GM12878 (cell line): ENCODE data around the gene SORCS2. TPM values are rescaled to one million over a fixed set of nuclear protein-coding genes. Genes with fewer than 3 reads are reported as not detected.

Experiments used
- ATAC-seq: fragments of 200-7000 bp; cut with Tn5 transposase; 3 replicates; pipeline ENCODE4 v1.9.1; 2020; ENCODE audit warnings: mild to moderate bottlenecking, moderate library complexity
- BruUV-seq: library from RNA; stranded (reverse); fragments of 400-500 nt; replicated peaks from 2 replicates; lab custom pipeline; 2021; lab: Mats Ljungman, UMichigan
- CTCF ChIA-PET: fragments of 300-600 bp; sonication (Branson Sonifier 250); formaldehyde crosslinking; extraction: SDS; loops from one replicate; lab custom pipeline; 2021; ENCODE audit warnings: inconsistent platforms; lab: Yijun Ruan, JAX
- POLR2A ChIA-PET: fragments of 350-600 bp; formaldehyde crosslinking; extraction: SDS; loops from one replicate; lab custom pipeline; 2021; ENCODE audit warnings: inconsistent platforms; lab: Charles Lee
- RAD21 ChIA-PET: fragments of 300-600 bp; sonication (Branson Sonifier 250); formaldehyde crosslinking; loops from one replicate; lab custom pipeline; 2023; ENCODE audit warnings: antibody characterized with exemption; ENCODE audit not compliant: unreplicated experiment; lab: Charles Lee
- SMC1A ChIA-PET: fragments of 300-600 bp; sonication (Branson Sonifier 250); formaldehyde crosslinking; loops from one replicate; lab custom pipeline; 2023; ENCODE audit not compliant: unreplicated experiment, uncharacterized antibody; lab: Charles Lee
- DNase-seq: peaks from one replicate; pipeline ENCODE4 v3.0.0-alpha.2; 2011; ENCODE audit warnings: low read depth, low spot score
- FAIRE-seq: peaks from 3 replicates; lab custom pipeline; 2011; peaks lifted over from hg19 to GRCh38; lab: Jason Lieb, UNC
- H2AFZ ChIP-seq: 2 replicates; pipeline ENCODE4 v1.6.0; 2011; ENCODE audit warnings: low read depth, low read length, control low read depth; ENCODE audit not compliant: control insufficient read depth
- H3K27ac ChIP-seq: 2 replicates; pipeline ENCODE4 v1.5.1; 2011; ENCODE audit warnings: control low read depth; ENCODE audit not compliant: control insufficient read depth, insufficient read depth
- H3K27me3 ChIP-seq, 2 experiments: replicated peaks in 1 of 2; 2 replicates each; pipeline versions ENCODE4 v1.6.0 to v1.6.1; 2011; ENCODE audit warnings: low read length in 1 of 2; ENCODE audit not compliant: control insufficient read depth in 2 of 2, insufficient read depth in 2 of 2
- H3K36me3 ChIP-seq, 2 experiments: 2 replicates each; pipeline ENCODE4 v1.5.1; 2011; ENCODE audit warnings: low read length in 1 of 2; ENCODE audit not compliant: control insufficient read depth in 2 of 2, insufficient read depth in 2 of 2
- H3K4me1 ChIP-seq: 2 replicates; pipeline ENCODE4 v1.6.1; 2011; ENCODE audit warnings: mild to moderate bottlenecking, low read length, moderate library complexity, mixed read lengths; ENCODE audit not compliant: control insufficient read depth, insufficient read depth
- H3K4me2 ChIP-seq: 2 replicates; pipeline ENCODE4 v1.6.0; 2011; ENCODE audit warnings: control low read depth; ENCODE audit not compliant: control insufficient read depth, insufficient read depth
- H3K4me3 ChIP-seq: fragments of 200-600 bp; sonication (generic); 2 replicates; pipeline ENCODE4 v1.5.1; 2016
- H3K79me2 ChIP-seq: 2 replicates; pipeline ENCODE4 v1.6.0; 2011; ENCODE audit warnings: low read length; ENCODE audit not compliant: control insufficient read depth, insufficient read depth
- H3K9ac ChIP-seq: 2 replicates; pipeline ENCODE4 v1.8.0; 2011; ENCODE audit warnings: low read length, control low read depth, mixed read lengths; ENCODE audit not compliant: control insufficient read depth, insufficient read depth
- H3K9me3 ChIP-seq: replicated peaks from 3 replicates; pipeline ENCODE4 v1.5.1; 2011; ENCODE audit warnings: mild to moderate bottlenecking, low read length; ENCODE audit not compliant: control insufficient read depth, insufficient read depth
- H4K20me1 ChIP-seq: 2 replicates; pipeline ENCODE4 v1.6.0; 2011; ENCODE audit not compliant: control insufficient read depth, insufficient read depth
- CEBPB ChIP-seq, 2 experiments: fragments of 150-350 bp in 1 of 2; IDR thresholded peaks; 2 replicates each; pipeline ENCODE4 v1.6.1; 2012 to 2014; ENCODE audit warnings: low read depth in 2 of 2, low read length in 2 of 2, borderline replicate concordance in 1 of 2, inconsistent platforms in 1 of 2
- HCFC1 ChIP-seq: fragments of 150-350 bp; IDR thresholded peaks from 2 replicates; pipeline ENCODE4 v1.6.1; 2014; ENCODE audit warnings: low read length
- MEF2B ChIP-seq: fragments of 450-650 bp; IDR thresholded peaks from 2 replicates; pipeline ENCODE4 v1.6.1; 2018; ENCODE audit warnings: mild to moderate bottlenecking, moderate library complexity; ENCODE audit not compliant: partially characterized antibody, poor library complexity, severe bottlenecking
- MYC ChIP-seq: IDR thresholded peaks from 2 replicates; pipeline ENCODE4 v1.6.1; 2011; ENCODE audit warnings: mild to moderate bottlenecking, low read length, moderate library complexity, inconsistent platforms; ENCODE audit not compliant: insufficient read depth, insufficient replicate concordance, insufficient read length, severe bottlenecking
- NFIC ChIP-seq: IDR thresholded peaks from 2 replicates; pipeline ENCODE4 v1.6.1; 2012; ENCODE audit warnings: low read depth, mild to moderate bottlenecking, inconsistent platforms, low read length, moderate library complexity
- SMARCA5 ChIP-seq: fragments of 450-650 bp; IDR thresholded peaks from 2 replicates; pipeline ENCODE4 v1.6.1; 2017; ENCODE audit warnings: mild to moderate bottlenecking
- SREBF2 ChIP-seq: IDR thresholded peaks from 2 replicates; pipeline ENCODE4 v1.6.1; 2012; ENCODE audit warnings: mild to moderate bottlenecking, low read length
- ZBTB11 ChIP-seq: fragments of 450-650 bp; formaldehyde crosslinking; IDR thresholded peaks from 2 replicates; pipeline ENCODE4 v1.5.0; 2022; ENCODE audit warnings: mild to moderate bottlenecking, missing genetic modification characterization
- ZBTB33 ChIP-seq: fragments of 450-650 bp; IDR thresholded peaks from 2 replicates; pipeline ENCODE4 v1.6.1; 2017; ENCODE audit warnings: mild to moderate bottlenecking
- ZBTB40 ChIP-seq: fragments of 450-650 bp; IDR thresholded peaks from 2 replicates; pipeline ENCODE4 v1.6.1; 2016; ENCODE audit warnings: mild to moderate bottlenecking, moderate library complexity, borderline replicate concordance
- WGBS: methylation state at CpG from one replicate; pipeline ENCODE4 v1.1.6; 2016; ENCODE audit warnings: low lambda C conversion rate; ENCODE audit not compliant: insufficient replicate concordance, insufficient coverage; ENCODE audit errors: missing lambda C conversion rate; 5-methylcytosine and 5-hydroxymethylcytosine counted together
- in situ Hi-C: fragments of 300-500 bp; cut with MboI; formaldehyde crosslinking; loops from 9 replicates; pipeline ENCODE4 v1.14.3; 2018; ENCODE audit warnings: mixed read lengths
- intact Hi-C: fragments of 100-400 bp; cut with micrococcal nuclease; formaldehyde crosslinking; loops from one replicate; pipeline ENCODE4 v1.14.2; 2022; ENCODE audit not compliant: unreplicated experiment
- polyA plus RNA-seq, 11 experiments: library from polyadenylated mRNA; depleted of rRNA in 4 of 11; unstranded in 6 of 11; stranded (reverse) in 5 of 11; fragments of >200 nt; fragmentation: Nextera tagmentation in 4 of 11; fragmentation: Illumina TruSeq in 1 of 11; extraction: Ambion mirVana in 4 of 11; extraction: Trizol in 1 of 11; gene quantifications; 1 replicate in 1 of 11; 2 replicates in 10 of 11; pipeline versions ENCODE4 v1.2.1 to v1.2.3, GENCODE V29; 2011 to 2016; ENCODE audit warnings: inconsistent platforms in 2 of 11, missing spikeins in 2 of 11, low read depth in 1 of 11
- total RNA-seq, 4 experiments: library from RNA; depleted of rRNA in 3 of 4; stranded (reverse); fragments of >200 nt in 3 of 4; fragmentation: Illumina TruSeq in 1 of 4; extraction: Trizol in 1 of 4; gene quantifications; 2 replicates each; pipeline versions ENCODE4 v1.2.1 to v1.2.3, GENCODE V29; 2013 to 2021

SORCS2 gene
- total and polyA plus RNA-seq, 10 of the 15 experiments (the other 5 are each of a cell fraction or from before 2014, with no cell fraction given): 0.01 to 0.15 (median 0.05) TPM; not detected in 5

- TF ChIP-seq HCFC1 (no peak), SMARCA5 (no peak), NFIC (no peak), ZBTB40 (no peak), MEF2B (no peak), CEBPB (IDR thresholded peaks at IDR 0.05; ENCODE audit: borderline replicate concordance in 1 of 2, low read depth in 2 of 2, low read length in 2 of 2) (no peak)
Observed at GRCh38 chr4:7145291-7145934, 46.9 kb upstream of the SORCS2 start (continued).

GRCh38 chr4:7146059-7146785 is 46.1 kb upstream of the SORCS2 start:
- ChIA-PET SMC1A (no interaction called here), RAD21 (no interaction called here), CTCF (no interaction called here), POLR2A (no interaction called here)
- Histone ChIP-seq H3K4me1 (no peaks in the 10 kb centered on the region), H3K27ac (no peak overlapping the region), H3K79me2 (no peaks in the 10 kb centered on the region), H3K9me3 (no peaks in the 10 kb centered on the region), H3K4me2 (no peak overlapping the region), H2AFZ (no peak overlapping the region), H3K4me3 (no peak overlapping the region), H3K36me3 (no peaks in the 10 kb centered on the region), H3K9ac (no peak overlapping the region), H4K20me1 (no peaks in the 10 kb centered on the region), H3K27me3 (peaks cover 0 to 5% of the 10 kb centered on the region in 2 experiments; a peak in 2 of 4 replicates)
- WGBS: 21% methylated on average over 15 of the region's 15 CpGs
- no TSS peak for BruUV-seq
- in situ Hi-C loops: no loop called here
- intact Hi-C loops: no loop called here
- DNase-seq (no peak), FAIRE-seq (no peak), ATAC-seq (no peak)
- TF ChIP-seq MYC: no peak
- no peak for TF ChIP-seq ZBTB11 (CRISPR knock-in tag)
- no peak for TF ChIP-seq ZBTB33
- no peak for TF ChIP-seq HCFC1
- TF ChIP-seq SREBF2: no peak
